Keratinocyte (primary cell): ENCODE results near the gene EGLN3.

ENCODE experiments used
- CTCF ChIP-seq, 3 experiments: IDR thresholded peaks in 1 of 3; conservative IDR thresholded peaks in 1 of 3; optimal IDR thresholded peaks in 1 of 3; 2 replicates in 2 of 3; 3 replicates in 1 of 3; pipeline versions ENCODE3 to v1.5.1; 2011; ENCODE audit warnings: low read length in 3 of 3, mild to moderate bottlenecking in 3 of 3, moderate library complexity in 2 of 3, control low read depth in 1 of 3, inconsistent platforms in 1 of 3; ENCODE audit not compliant: insufficient read depth in 2 of 3; ENCODE audit errors: extremely low read depth in 1 of 3
- EZH2 ChIP-seq: IDR thresholded peaks from one replicate; pipeline ENCODE4 v1.6.1; 2012; ENCODE audit warnings: inconsistent platforms, mild to moderate bottlenecking, low read length, moderate library complexity

GRCh38 chr14:33972583-33973081 is 21.8 kb upstream of the EGLN3 start:
- TF ChIP-seq CTCF (optimal IDR thresholded peaks at IDR 0.05 in 1 of 3, IDR thresholded peaks at IDR 0.05 in 1 of 3, conservative IDR thresholded peaks at IDR 0.05 in 1 of 3; ENCODE audit: extremely low read depth in 1 of 3, insufficient read depth in 2 of 3, low read length in 3 of 3) (no peak), EZH2 (no peak)
